H9 (cell line): Measurements from ENCODE around the gene UNC5C. TPM values are rescaled to one million over a fixed set of nuclear protein-coding genes. Genes with fewer than 3 reads are reported as not detected.

Experiments used
- DNase-seq: peaks from one replicate; pipeline ENCODE4 v3.0.0-alpha.2; 2017
- H2AFZ ChIP-seq: one replicate; pipeline ENCODE4 v1.6.1; 2013; ENCODE audit warnings: mild to moderate bottlenecking, low read length, control low read depth, moderate library complexity
- H2AK5ac ChIP-seq: 2 replicates; pipeline ENCODE4 v1.6.1; 2013; ENCODE audit warnings: low read length, control low read depth, mixed read lengths; ENCODE audit not compliant: insufficient read length
- H2BK120ac ChIP-seq: one replicate; pipeline ENCODE4 v1.6.1; 2013; ENCODE audit warnings: low read depth, mild to moderate bottlenecking, low read length, control low read depth, inconsistent platforms; ENCODE audit not compliant: poor library complexity, severe bottlenecking
- H2BK12ac ChIP-seq: 2 replicates; pipeline ENCODE4 v1.6.1; 2013; ENCODE audit warnings: low read length, control low read depth, mixed read lengths, low read depth; ENCODE audit not compliant: insufficient read length
- H2BK15ac ChIP-seq: 2 replicates; pipeline ENCODE4 v1.6.1; 2013; ENCODE audit warnings: low read depth, low read length, control low read depth
- H2BK20ac ChIP-seq: one replicate; pipeline ENCODE4 v1.6.1; 2013; ENCODE audit warnings: low read depth, mild to moderate bottlenecking, low read length, control low read depth, inconsistent platforms; ENCODE audit not compliant: poor library complexity, severe bottlenecking
- H2BK5ac ChIP-seq: 2 replicates; pipeline ENCODE4 v1.6.1; 2013; ENCODE audit warnings: low read length, control low read depth, mixed read lengths; ENCODE audit not compliant: insufficient read length
- H3K14ac ChIP-seq: 2 replicates; pipeline ENCODE4 v1.6.1; 2013; ENCODE audit warnings: low read length, control low read depth; ENCODE audit not compliant: insufficient read depth
- H3K18ac ChIP-seq: 2 replicates; pipeline ENCODE4 v1.6.1; 2013; ENCODE audit warnings: low read depth, mild to moderate bottlenecking, mixed read lengths, low read length, control low read depth; ENCODE audit not compliant: insufficient read length
- H3K23ac ChIP-seq: 2 replicates; pipeline ENCODE4 v1.6.1; 2013; ENCODE audit warnings: low read length, control low read depth, mixed read lengths, low read depth; ENCODE audit not compliant: insufficient read length
- H3K23me2 ChIP-seq: 2 replicates; pipeline ENCODE4 v1.6.1; 2013; ENCODE audit warnings: low read depth, mild to moderate bottlenecking, mixed read lengths, low read length, control low read depth; ENCODE audit not compliant: insufficient read length, poor library complexity, severe bottlenecking
- H3K27ac ChIP-seq: 2 replicates; pipeline ENCODE4 v1.5.1; 2013; ENCODE audit warnings: low read length, control low read depth, mixed read lengths, low read depth; ENCODE audit not compliant: insufficient read length
- H3K27me3 ChIP-seq: 2 replicates; pipeline ENCODE4 v1.6.1; 2013; ENCODE audit warnings: low read length, control low read depth, inconsistent platforms; ENCODE audit not compliant: insufficient read depth
- H3K4ac ChIP-seq: 2 replicates; pipeline ENCODE4 v1.6.1; 2013; ENCODE audit warnings: low read depth, mild to moderate bottlenecking, control low read depth, inconsistent platforms, low read length, moderate library complexity
- H3K4me1 ChIP-seq: 2 replicates; pipeline ENCODE4 v1.6.1; 2013; ENCODE audit warnings: low read length, control low read depth, inconsistent platforms; ENCODE audit not compliant: insufficient read depth
- H3K4me2 ChIP-seq: 2 replicates; pipeline ENCODE4 v1.6.1; 2013; ENCODE audit warnings: low read length, control low read depth, mixed read lengths; ENCODE audit not compliant: insufficient read length, insufficient read depth
- H3K56ac ChIP-seq: 2 replicates; pipeline ENCODE4 v1.6.1; 2013; ENCODE audit warnings: low read depth, mild to moderate bottlenecking, mixed read lengths, low read length, control low read depth; ENCODE audit not compliant: insufficient read length
- H3K79me1 ChIP-seq: 2 replicates; pipeline ENCODE4 v1.6.1; 2013; ENCODE audit warnings: low read depth, mild to moderate bottlenecking, moderate library complexity, low read length, control low read depth, inconsistent platforms; ENCODE audit not compliant: insufficient read depth, poor library complexity, severe bottlenecking
- H3K79me2 ChIP-seq: 2 replicates; pipeline ENCODE4 v1.6.1; 2013; ENCODE audit warnings: low read length, control low read depth, inconsistent platforms; ENCODE audit not compliant: insufficient read depth
- H3K9ac ChIP-seq: 2 replicates; pipeline ENCODE4 v1.6.1; 2013; ENCODE audit warnings: low read length, control low read depth, mixed read lengths; ENCODE audit not compliant: insufficient read length; ENCODE audit errors: extremely low read depth
- H3K9me3 ChIP-seq: one replicate; pipeline ENCODE4 v1.6.1; 2013; ENCODE audit warnings: low read depth, low read length, inconsistent platforms; ENCODE audit not compliant: control insufficient read depth
- H3T11ph ChIP-seq: one replicate; pipeline ENCODE4 v1.6.1; 2013; ENCODE audit warnings: mild to moderate bottlenecking, low read length, control low read depth, inconsistent platforms
- H4K20me1 ChIP-seq: one replicate; pipeline ENCODE4 v1.6.1; 2013; ENCODE audit not compliant: control insufficient read depth, insufficient read length, insufficient read depth
- H4K5ac ChIP-seq: 2 replicates; pipeline ENCODE4 v1.6.1; 2013; ENCODE audit warnings: low read depth, mild to moderate bottlenecking, mixed read lengths, low read length, control low read depth; ENCODE audit not compliant: insufficient read length
- H4K8ac ChIP-seq: replicated peaks from 2 replicates; pipeline ENCODE4 v1.6.1; 2013; ENCODE audit warnings: low read length, control low read depth, mixed read lengths, low read depth; ENCODE audit not compliant: insufficient read length
- H4K91ac ChIP-seq: 2 replicates; pipeline ENCODE4 v1.6.1; 2013; ENCODE audit warnings: low read depth, mild to moderate bottlenecking, moderate library complexity, mixed read lengths, low read length, control low read depth; ENCODE audit not compliant: insufficient read length
- H3K27ac Mint-ChIP-seq, 3 experiments: 2 replicates in 2 of 3; 3 replicates in 1 of 3; pipeline ENCODE4 v1.8.0; 2020 to 2021; ENCODE audit warnings: mixed read lengths in 3 of 3, mild to moderate bottlenecking in 1 of 3, moderate library complexity in 1 of 3
- H3K27me3 Mint-ChIP-seq: 2 replicates; pipeline ENCODE4 v1.8.0; 2021; ENCODE audit warnings: low read depth, mild to moderate bottlenecking, moderate library complexity, mixed read lengths
- H3K36me3 Mint-ChIP-seq, 3 experiments: 2 replicates in 2 of 3; 3 replicates in 1 of 3; pipeline ENCODE4 v1.8.0; 2020 to 2021; ENCODE audit warnings: low read depth in 3 of 3, mixed read lengths in 3 of 3; ENCODE audit not compliant: insufficient read depth in 1 of 3
- H3K4me1 Mint-ChIP-seq, 2 experiments: 2 replicates each; pipeline ENCODE4 v1.8.0; 2020; ENCODE audit warnings: mixed read lengths in 2 of 2
- H3K4me3 Mint-ChIP-seq, 2 experiments: 2 replicates in 1 of 2; 3 replicates in 1 of 2; pipeline ENCODE4 v1.8.0; 2020 to 2021; ENCODE audit warnings: mild to moderate bottlenecking in 2 of 2, mixed read lengths in 2 of 2, moderate library complexity in 1 of 2
- H3K9me3 Mint-ChIP-seq, 2 experiments: 2 replicates in 1 of 2; 3 replicates in 1 of 2; pipeline ENCODE4 v1.8.0; 2020; ENCODE audit warnings: mild to moderate bottlenecking in 2 of 2, mixed read lengths in 2 of 2, moderate library complexity in 1 of 2
- WGBS: extraction: QIAGEN DNeasy Blood & Tissue Kit; methylation state at CpG from one replicate; pipeline ENCODE4 v1.1.7; 2013; ENCODE audit warnings: missing lambda C conversion rate, low lambda C conversion rate, mixed read lengths; ENCODE audit not compliant: insufficient read length; ENCODE audit errors: extremely low coverage; 5-methylcytosine and 5-hydroxymethylcytosine counted together
- total RNA-seq: library from RNA; stranded (reverse); gene quantifications from 2 replicates; pipeline ENCODE4 v1.2.1, GENCODE V29; 2021
- TF ChIP-seq, protein P1 (sequence below): fragments of 200-600 bp; sonication (generic); conservative IDR thresholded peaks from 3 replicates; pipeline ENCODE4 v1.8.0; 2021; ENCODE audit warnings: antibody characterized with exemption, mild to moderate bottlenecking

The UNC5C gene
- total RNA-seq, 1 experiment from 2014 or later, result not detected

DNA sequence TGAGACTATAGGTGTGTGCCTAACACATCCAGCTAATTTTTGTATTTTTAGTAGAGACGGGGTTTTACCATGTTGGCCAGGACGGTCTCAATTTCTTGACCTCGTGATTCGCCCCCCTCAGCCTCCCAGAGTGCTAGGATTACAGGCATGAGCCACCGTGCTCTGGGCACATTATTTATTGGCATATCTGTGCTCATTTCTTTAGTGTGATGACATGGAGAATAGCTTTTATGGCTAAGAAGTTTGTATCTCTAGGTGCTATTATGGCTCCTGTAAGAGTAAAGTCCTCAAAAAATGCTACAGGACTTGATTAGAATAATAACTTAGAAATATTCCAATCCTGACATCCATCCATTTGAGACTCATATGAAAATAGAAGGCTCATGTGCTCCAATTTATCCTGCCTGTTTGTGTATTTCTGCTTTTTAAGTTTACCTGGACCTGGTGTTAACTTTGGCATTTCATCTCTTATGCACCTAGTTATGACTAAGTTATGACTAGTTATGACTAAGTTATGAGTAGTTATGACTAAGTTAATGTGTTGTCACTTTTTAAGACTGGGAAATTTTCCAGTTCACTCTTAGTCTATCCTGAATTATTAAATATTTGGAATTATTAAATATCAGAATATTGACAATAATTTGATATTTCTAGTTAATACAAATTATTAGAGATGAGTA lies 36.4 kb upstream of the UNC5C start:
- Mint-ChIP-seq H3K9me3 (peaks cover 0 to 2% of the 10 kb centered on the region in 2 experiments; a peak in 1 of 5 replicates), H3K27me3 (no peaks in the 10 kb centered on the region), H3K4me1 (peaks cover 4% of the 10 kb centered on the region in 2 experiments; a peak in 2 of 4 replicates), H3K27ac (no peak overlapping the region), H3K36me3 (no peaks in the 10 kb centered on the region), H3K4me3 (no peak overlapping the region; a peak in 1 of 5 replicates)
- no peaks in the 10 kb centered on the region for H3K23me2 ChIP-seq
- no peaks in the 10 kb centered on the region for H3K79me1 ChIP-seq
- no peak overlapping the region for H3T11ph ChIP-seq
- no peak overlapping the region for H3K56ac ChIP-seq
- H4K8ac ChIP-seq, result no peak overlapping the region
- no peak for DNase-seq
- H3K27me3 ChIP-seq, result no peaks in the 10 kb centered on the region
- no CpG with 5 or more reads among the region's 5 CpGs for WGBS
- H3K9me3 ChIP-seq, result no peaks in the 10 kb centered on the region
- no peak overlapping the region for H2AFZ ChIP-seq
- no peak overlapping the region for H4K5ac ChIP-seq
- H2BK15ac ChIP-seq, result no peak overlapping the region
- H3K4ac ChIP-seq, result no peak overlapping the region
- H3K79me2 ChIP-seq, result no peaks in the 10 kb centered on the region
- H3K23ac ChIP-seq, result no peak overlapping the region
- H2BK20ac ChIP-seq, result no peak overlapping the region
- H3K14ac ChIP-seq, result no peak overlapping the region
- TF ChIP-seq, protein P1, sequence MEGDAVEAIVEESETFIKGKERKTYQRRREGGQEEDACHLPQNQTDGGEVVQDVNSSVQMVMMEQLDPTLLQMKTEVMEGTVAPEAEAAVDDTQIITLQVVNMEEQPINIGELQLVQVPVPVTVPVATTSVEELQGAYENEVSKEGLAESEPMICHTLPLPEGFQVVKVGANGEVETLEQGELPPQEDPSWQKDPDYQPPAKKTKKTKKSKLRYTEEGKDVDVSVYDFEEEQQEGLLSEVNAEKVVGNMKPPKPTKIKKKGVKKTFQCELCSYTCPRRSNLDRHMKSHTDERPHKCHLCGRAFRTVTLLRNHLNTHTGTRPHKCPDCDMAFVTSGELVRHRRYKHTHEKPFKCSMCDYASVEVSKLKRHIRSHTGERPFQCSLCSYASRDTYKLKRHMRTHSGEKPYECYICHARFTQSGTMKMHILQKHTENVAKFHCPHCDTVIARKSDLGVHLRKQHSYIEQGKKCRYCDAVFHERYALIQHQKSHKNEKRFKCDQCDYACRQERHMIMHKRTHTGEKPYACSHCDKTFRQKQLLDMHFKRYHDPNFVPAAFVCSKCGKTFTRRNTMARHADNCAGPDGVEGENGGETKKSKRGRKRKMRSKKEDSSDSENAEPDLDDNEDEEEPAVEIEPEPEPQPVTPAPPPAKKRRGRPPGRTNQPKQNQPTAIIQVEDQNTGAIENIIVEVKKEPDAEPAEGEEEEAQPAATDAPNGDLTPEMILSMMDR, result no peak
- no peak overlapping the region for H2BK5ac ChIP-seq
- H4K91ac ChIP-seq, result no peak overlapping the region
- no peak overlapping the region for H3K9ac ChIP-seq
- no peaks in the 10 kb centered on the region for H4K20me1 ChIP-seq
- no peak overlapping the region for H3K18ac ChIP-seq
- no peak overlapping the region for H2BK12ac ChIP-seq
- no peaks in the 10 kb centered on the region for H3K4me1 ChIP-seq
- H3K27ac ChIP-seq, result no peak overlapping the region
- H3K4me2 ChIP-seq, result no peak overlapping the region
- H2BK120ac ChIP-seq, result no peak overlapping the region
- no peak overlapping the region for H2AK5ac ChIP-seq
